GM12864 (cell line): ENCODE measurements around the gene PLCB2.

Source experiments
- DNase-seq: peaks from one replicate; pipeline ENCODE4 v3.0.0-alpha.2; 2011; ENCODE audit warnings: low read depth
- H3K4me3 ChIP-seq: 2 replicates; pipeline ENCODE4 v1.5.1; 2011; ENCODE audit warnings: mild to moderate bottlenecking, low read depth, low read length, control low read depth
- CTCF ChIP-seq: IDR thresholded peaks from 2 replicates; pipeline ENCODE4 v1.5.1; 2011; ENCODE audit warnings: low read depth, mild to moderate bottlenecking, moderate library complexity, low read length, control low read depth, inconsistent platforms; ENCODE audit errors: missing control alignments

The PLCB2 gene

GRCh38 chr15:40275523-40275922, 32.2 kb downstream of the PLCB2 start:
- DNase-seq, result no peak
- H3K4me3 ChIP-seq, result no peak overlapping the region
- TF ChIP-seq CTCF, result no peak

- no peak overlapping the region for H3K4me3 ChIP-seq
- DNase-seq, result peak; percentile 49
- TF ChIP-seq CTCF, result peak; percentile 100
Measured at GRCh38 chr15:40274350-40275274, 33.1 kb downstream of the PLCB2 start.

GRCh38 chr15:40273428-40273827, 34.3 kb downstream of the PLCB2 start:
- no peak overlapping the region for H3K4me3 ChIP-seq
- TF ChIP-seq CTCF, result no peak
- DNase-seq, result no peak

- DNase-seq, result no peak
- TF ChIP-seq CTCF, result peak; percentile 59
- no peak overlapping the region for H3K4me3 ChIP-seq
Measured at GRCh38 chr15:40272485-40273056, 35.2 kb downstream of the PLCB2 start.

- DNase-seq, result no peak
- no peak overlapping the region for H3K4me3 ChIP-seq
- TF ChIP-seq CTCF, result no peak
Measured at GRCh38 chr15:40271685-40272484, 35.9 kb downstream of the PLCB2 start.

GRCh38 chr15:40270246-40270995, 37.3 kb downstream of the PLCB2 start:
- no peak for DNase-seq
- TF ChIP-seq CTCF, result no peak
- H3K4me3 ChIP-seq, result no peak overlapping the region
